ENCODE measurements around the gene FLVCR1. TPM values are rescaled to one million over a fixed set of nuclear protein-coding genes. Genes with fewer than 3 reads are reported as not detected.
"Not testable (repeated sequence)": the region's sequence is repeated elsewhere in the genome, so short reads cannot be mapped to it uniquely, and the experiment has no call there.

FLVCR1 gene
- total RNA-seq, 1 donor from 2014 or later, result 6.8 TPM

GRCh38 chr1:212853658-212854057 is 4.4 kb upstream of the FLVCR1 start:
- no peak for FAIRE-seq
- TF ChIP-seq CTCF (IDR thresholded peaks at IDR 0.05; ENCODE audit: insufficient read depth, low read length, severe bottlenecking), result no peak
- no peak for DNase-seq (ENCODE audit: low read depth)

GRCh38 chr1:212856755-212857154 is 1.3 kb upstream of the FLVCR1 start:
- FAIRE-seq, result no peak
- TF ChIP-seq CTCF (IDR thresholded peaks at IDR 0.05; ENCODE audit: insufficient read depth, low read length, severe bottlenecking), result no peak

More at GRCh38 chr1:212853658-212854057, 4.4 kb upstream of the FLVCR1 start:
- Histone ChIP-seq H3K27me3 (ENCODE audit: control insufficient read depth, insufficient read depth, low read length) (no peaks in the 10 kb centered on the region), H3K36me3 (ENCODE audit: control insufficient read depth, insufficient read depth, low read length) (no peaks in the 10 kb centered on the region), H3K4me3 (ENCODE audit: low read depth, low read length) (no peak overlapping the region)

GRCh38 chr1:212858461-212859265 is 588 bp downstream of the FLVCR1 start:
- no peaks in the 10 kb centered on the region for H3K27me3 ChIP-seq (ENCODE audit: control insufficient read depth, insufficient read depth, low read length)
- TF ChIP-seq CTCF (IDR thresholded peaks at IDR 0.05; ENCODE audit: insufficient read depth, low read length, severe bottlenecking), result no peak
- DNase-seq (ENCODE audit: low read depth) (peak; percentile 21), FAIRE-seq (no peak)
- H3K36me3 ChIP-seq (ENCODE audit: control insufficient read depth, insufficient read depth, low read length), result no peaks in the 10 kb centered on the region
- H3K4me3 ChIP-seq (ENCODE audit: low read depth, low read length), result peak overlapping the region; percentile 97

More at GRCh38 chr1:212856755-212857154, 1.3 kb upstream of the FLVCR1 start:
- DNase-seq (ENCODE audit: low read depth), result no peak
- no peak overlapping the region for H3K4me3 ChIP-seq (ENCODE audit: low read depth, low read length)
- H3K36me3 ChIP-seq (ENCODE audit: control insufficient read depth, insufficient read depth, low read length), result no peaks in the 10 kb centered on the region
- H3K27me3 ChIP-seq (ENCODE audit: control insufficient read depth, insufficient read depth, low read length), result no peaks in the 10 kb centered on the region

GRCh38 chr1:212860713-212861581 is 2.9 kb downstream of the FLVCR1 start:
- H3K4me3 ChIP-seq (ENCODE audit: low read depth, low read length), result no peak overlapping the region
- DNase-seq (ENCODE audit: low read depth) (no peak), FAIRE-seq (no peak)
- peaks cover 5% of the 10 kb centered on the region for H3K36me3 ChIP-seq (ENCODE audit: control insufficient read depth, insufficient read depth, low read length)
- no peaks in the 10 kb centered on the region for H3K27me3 ChIP-seq (ENCODE audit: control insufficient read depth, insufficient read depth, low read length)
- no peak for TF ChIP-seq CTCF (IDR thresholded peaks at IDR 0.05; ENCODE audit: insufficient read depth, low read length, severe bottlenecking)

GRCh38 chr1:212862111-212862690 is 4.1 kb downstream of the FLVCR1 start:
- H3K4me3 ChIP-seq (ENCODE audit: low read depth, low read length), result no peak overlapping the region
- FAIRE-seq (no peak), DNase-seq (ENCODE audit: low read depth) (no peak)
- no peaks in the 10 kb centered on the region for H3K27me3 ChIP-seq (ENCODE audit: control insufficient read depth, insufficient read depth, low read length)
- peaks cover 5% of the 10 kb centered on the region for H3K36me3 ChIP-seq (ENCODE audit: control insufficient read depth, insufficient read depth, low read length)
- no peak for TF ChIP-seq CTCF (IDR thresholded peaks at IDR 0.05; ENCODE audit: insufficient read depth, low read length, severe bottlenecking)

GRCh38 chr1:212863345-212863744 is 5.3 kb downstream of the FLVCR1 start:
- not testable (repeated sequence) for H3K4me3 ChIP-seq (ENCODE audit: low read depth, low read length); H3K36me3 ChIP-seq (ENCODE audit: control insufficient read depth, insufficient read depth, low read length); H3K27me3 ChIP-seq (ENCODE audit: control insufficient read depth, insufficient read depth, low read length); FAIRE-seq; DNase-seq (ENCODE audit: low read depth)

Data from bronchial epithelial cell (primary cell).